SH-SY5Y (cell line): ENCODE results near the gene LAGE3.

ENCODE experiments used
- GATA2 ChIP-seq: IDR thresholded peaks from 2 replicates; pipeline ENCODE4 v1.6.1; 2011; ENCODE audit warnings: mild to moderate bottlenecking, low read depth, low read length
- GATA3 ChIP-seq: IDR thresholded peaks from 2 replicates; pipeline ENCODE4 v1.6.1; 2011; ENCODE audit warnings: low read depth, mild to moderate bottlenecking, low read length, moderate library complexity

LAGE3 gene

GRCh38 chrX:154509455-154509854 lies 30.4 kb upstream of the LAGE3 start:
- TF ChIP-seq GATA2: no peak
- TF ChIP-seq GATA3: no peak

- TF ChIP-seq GATA3 (no peak), GATA2 (no peak)
Measured at GRCh38 chrX:154508384-154508745, 29.3 kb upstream of the LAGE3 start.

DNA sequence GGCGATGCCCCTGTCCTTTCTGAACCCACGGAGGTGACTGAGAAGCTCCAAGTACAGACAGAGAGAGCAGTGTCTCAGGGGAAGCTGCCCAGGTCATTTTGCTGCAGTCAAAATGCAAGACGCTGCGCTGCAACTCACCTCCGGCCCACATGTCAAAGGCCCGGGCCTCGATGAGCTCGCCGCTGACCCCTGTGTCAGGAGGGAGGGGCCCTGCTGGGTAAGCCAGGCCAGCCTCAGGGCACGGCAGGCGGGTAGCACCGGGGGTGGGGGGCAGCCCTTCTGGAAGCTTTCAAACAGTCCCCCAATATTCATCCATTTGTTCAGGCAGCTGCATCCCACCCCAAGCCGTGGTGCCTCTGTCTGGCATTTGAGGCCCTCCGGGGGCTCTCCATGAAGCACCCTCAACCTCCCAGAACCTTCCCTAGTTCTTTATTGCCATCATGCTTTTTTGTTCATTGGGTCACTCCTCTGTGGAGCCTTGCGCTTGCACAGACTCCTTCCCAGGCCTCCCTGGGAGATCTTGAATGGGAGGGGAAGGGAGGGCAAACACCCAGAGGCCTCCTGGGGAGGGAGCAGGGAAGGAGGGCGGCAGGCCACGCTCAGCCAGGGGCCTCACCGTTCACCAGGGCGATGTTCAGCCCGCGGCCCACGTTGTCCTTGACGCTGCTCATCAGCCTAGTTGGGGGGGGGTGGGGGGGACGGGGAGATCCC lies 28.7 kb upstream of the LAGE3 start:
- no peak for TF ChIP-seq GATA2
- TF ChIP-seq GATA3: no peak

- TF ChIP-seq GATA3 (no peak), GATA2 (no peak)
Measured at GRCh38 chrX:154506483-154507332, 27.6 kb upstream of the LAGE3 start.

- TF ChIP-seq GATA3 (no peak), GATA2 (no peak)
Measured at GRCh38 chrX:154505734-154506133, 26.7 kb upstream of the LAGE3 start.

DNA sequence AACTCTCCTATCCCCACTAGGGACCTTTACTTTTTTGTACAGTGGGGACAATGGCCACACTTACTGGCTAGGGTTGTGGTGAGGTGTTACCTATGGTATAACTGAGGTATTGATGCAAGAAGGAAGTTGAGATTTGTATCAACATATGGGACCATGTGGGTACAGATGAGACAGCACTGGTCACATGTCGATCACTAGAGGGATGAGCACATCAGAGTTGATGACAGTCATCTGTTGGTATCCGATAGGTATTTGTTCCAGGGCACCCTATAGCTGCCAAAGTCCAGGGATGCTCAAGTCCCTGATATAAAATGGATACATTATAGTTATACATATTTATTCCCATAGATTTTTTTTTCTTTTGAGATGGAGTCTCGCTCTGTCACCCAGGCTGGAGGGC lies 23.9 kb upstream of the LAGE3 start:
- TF ChIP-seq GATA2: no peak
- TF ChIP-seq GATA3: no peak

- TF ChIP-seq GATA2: no peak
- no peak for TF ChIP-seq GATA3
Measured at GRCh38 chrX:154502098-154502497, 23.0 kb upstream of the LAGE3 start.

DNA sequence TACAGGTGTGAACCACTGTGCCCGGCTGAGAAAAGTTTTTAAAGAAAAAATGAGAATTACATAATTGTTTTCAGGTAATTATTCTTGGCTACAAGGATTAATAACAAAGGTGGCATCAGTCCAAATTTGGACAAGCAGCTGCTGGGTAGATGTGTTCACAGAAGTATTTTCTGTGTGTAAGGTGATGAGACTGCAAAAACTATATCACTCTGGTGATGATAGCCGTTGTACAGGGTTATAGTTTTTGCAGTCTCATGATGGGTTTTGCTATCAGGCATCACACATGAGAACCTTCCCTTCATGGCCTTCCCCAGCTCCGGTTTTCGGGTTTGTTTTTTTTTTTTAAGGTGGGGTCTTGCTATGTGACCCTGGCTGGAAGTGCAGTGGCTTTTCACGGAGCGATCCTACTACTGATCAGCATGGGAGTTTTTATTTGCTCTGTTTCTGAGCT lies 16.4 kb upstream of the LAGE3 start:
- TF ChIP-seq GATA3: no peak
- TF ChIP-seq GATA2: no peak

- TF ChIP-seq GATA2: no peak
- TF ChIP-seq GATA3: no peak
Measured at GRCh38 chrX:154494715-154495114, 15.6 kb upstream of the LAGE3 start.

DNA sequence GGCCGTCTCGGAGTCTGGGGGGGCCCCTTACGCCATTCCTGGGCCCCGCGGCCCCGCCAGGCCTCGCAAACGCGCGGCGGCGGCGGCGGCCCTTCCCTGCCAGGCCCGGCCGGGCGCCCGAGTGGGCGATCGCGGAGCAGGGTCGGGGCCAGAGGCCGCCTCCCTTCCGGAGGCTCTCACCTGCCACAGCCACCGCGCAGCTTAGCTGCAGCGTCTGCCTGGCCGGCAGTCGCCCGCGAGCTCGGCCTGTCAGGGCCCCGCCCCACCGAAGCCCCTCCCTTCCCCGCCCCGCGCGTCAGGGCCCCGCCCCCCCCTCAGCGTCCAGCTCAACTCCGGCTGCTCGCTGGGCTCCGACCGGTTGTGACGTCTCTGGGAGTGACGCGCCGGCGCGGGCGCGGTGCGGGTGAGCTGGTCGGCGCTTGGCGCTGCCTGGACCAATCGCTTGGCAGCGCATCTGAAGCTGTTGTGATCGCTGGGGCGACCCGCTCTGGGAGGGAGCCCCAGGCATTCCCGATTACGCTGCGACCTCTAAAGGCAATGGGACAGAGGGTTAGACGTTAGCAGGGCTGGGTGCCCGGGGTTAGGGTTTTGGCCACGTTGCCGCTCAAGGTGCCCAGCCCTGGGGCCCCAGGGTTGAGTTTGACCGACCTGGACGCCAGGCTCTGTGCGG lies 11.5 kb upstream of the LAGE3 start, which contains the start of gene SLC10A3:
Gene SLC10A3, minus strand, starts transcription at position 216 of the 670 bp plus-strand sequence. CDS start 1,689 bp downstream, outside the sequence.
- no peak for TF ChIP-seq GATA3

GRCh38 chrX:154490021-154490413 lies 10.9 kb upstream of the LAGE3 start:
- TF ChIP-seq GATA3 (no peak), GATA2 (no peak)

DNA sequence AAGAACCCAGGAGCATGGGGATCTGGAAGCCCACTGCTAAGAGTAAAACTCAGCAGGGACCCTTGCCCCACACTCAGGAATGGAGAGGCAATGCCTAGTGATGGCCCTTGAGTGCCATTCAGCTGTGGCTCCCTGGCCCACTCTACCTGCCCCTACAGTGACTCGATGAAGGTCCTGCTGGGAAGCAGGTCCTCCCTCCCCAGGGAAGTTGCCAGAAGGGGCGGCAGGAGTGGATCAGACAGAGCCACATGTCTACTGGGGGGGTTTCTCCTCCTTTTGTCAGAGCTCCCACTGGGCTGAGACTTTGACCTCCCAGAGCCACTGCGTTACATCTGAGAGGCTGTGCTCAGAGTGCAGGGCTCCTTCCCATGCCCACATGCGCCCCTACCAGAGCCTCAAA lies 10.1 kb upstream of the LAGE3 start:
- TF ChIP-seq GATA2: no peak
- no peak for TF ChIP-seq GATA3

GRCh38 chrX:154488336-154489075 lies 9.4 kb upstream of the LAGE3 start:
- no peak for TF ChIP-seq GATA2
- TF ChIP-seq GATA3: no peak

- TF ChIP-seq GATA2: no peak
- TF ChIP-seq GATA3: no peak
Measured at GRCh38 chrX:154487518-154488290, 8.6 kb upstream of the LAGE3 start.
